GM21825 (cell line): ENCODE results near the gene PTPN23.

Experiments used
- ATAC-seq: cut with Tn5 transposase; IDR thresholded peaks from one replicate; pipeline ENCODE4 v1.9.1; 2021; ENCODE audit warnings: mild to moderate bottlenecking, moderate library complexity; ENCODE audit not compliant: unreplicated experiment

The PTPN23 gene

DNA sequence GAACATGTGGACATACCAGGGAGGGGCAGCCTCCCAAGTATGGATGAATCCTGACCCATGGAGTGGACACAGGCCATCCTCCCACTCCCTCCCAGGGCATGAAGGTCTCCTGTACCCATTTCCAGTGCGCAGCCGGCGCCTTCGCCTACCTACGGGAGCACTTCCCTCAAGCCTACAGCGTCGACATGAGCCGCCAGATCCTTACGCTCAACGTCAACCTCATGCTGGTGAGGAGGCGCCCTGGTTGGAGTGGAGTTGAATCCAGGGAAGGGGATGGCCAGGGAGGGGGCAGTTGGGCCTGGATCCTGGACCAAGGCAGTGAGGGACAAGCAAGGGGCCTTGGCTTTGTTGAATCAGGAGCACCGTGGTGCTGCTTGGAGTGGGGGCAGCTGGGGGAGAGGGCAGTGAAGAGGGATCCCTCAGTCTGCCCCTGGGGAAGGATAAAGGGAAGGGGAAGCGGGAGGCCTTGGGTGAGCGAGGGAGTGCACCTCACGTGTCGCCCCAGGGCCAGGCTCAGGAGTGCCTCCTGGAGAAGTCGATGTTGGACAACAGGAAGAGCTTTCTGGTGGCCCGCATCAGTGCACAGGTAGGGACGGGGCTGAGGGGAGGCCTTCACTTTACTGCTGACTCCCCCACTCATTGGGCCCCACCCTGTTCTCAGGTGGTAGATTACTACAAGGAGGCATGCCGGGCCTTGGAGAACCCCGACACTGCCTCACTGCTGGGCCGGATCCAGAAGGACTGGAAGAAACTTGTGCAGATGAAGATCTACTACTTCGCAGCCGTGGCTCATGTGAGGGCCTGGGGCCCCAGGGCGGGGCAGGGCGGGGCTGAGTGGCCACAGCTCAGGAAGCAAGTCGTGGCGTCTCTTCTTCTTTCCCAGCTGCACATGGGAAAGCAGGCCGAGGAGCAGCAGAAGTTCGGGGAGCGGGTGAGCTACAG, 25.3 kb downstream of the PTPN23 start:
- no peak for ATAC-seq

DNA sequence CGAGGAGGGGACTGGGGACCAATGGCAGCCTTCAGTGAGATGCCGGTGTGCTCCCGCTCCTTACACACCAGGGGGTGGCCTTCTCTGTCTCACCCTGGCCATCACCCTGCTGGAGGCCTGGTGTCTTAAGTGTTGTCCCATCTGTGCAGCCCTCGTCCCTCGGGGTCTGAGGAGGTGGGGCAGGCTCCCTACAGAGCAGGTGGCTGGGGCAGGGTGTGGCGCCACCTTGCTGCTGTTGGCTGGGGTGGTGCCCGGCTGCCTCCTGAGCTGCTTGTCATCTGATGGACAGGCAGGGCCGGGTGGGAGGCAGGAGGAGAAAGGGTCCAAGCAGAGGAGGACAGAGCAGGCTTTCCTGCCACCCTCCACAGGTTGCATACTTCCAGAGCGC, 25.9 kb downstream of the PTPN23 start:
- ATAC-seq = no peak

DNA sequence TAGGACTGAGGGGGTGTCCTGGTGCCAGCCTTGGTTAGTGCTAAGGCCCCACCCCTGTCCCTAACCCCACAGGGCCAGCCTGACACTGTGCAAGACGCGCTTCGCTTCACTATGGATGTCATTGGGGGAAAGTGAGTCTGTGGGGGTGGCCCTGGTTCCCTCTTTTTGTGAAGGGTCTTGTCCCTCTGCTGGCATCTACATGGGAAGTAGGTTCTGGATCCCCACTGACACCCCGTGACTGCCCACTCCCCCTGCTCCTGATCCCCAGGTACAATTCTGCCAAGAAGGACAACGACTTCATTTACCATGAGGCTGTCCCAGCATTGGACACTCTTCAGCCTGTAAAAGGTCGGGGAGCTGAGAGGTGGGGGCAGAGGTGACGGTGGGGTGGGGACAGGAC, 26.4 kb downstream of the PTPN23 start:
- no peak for ATAC-seq

DNA sequence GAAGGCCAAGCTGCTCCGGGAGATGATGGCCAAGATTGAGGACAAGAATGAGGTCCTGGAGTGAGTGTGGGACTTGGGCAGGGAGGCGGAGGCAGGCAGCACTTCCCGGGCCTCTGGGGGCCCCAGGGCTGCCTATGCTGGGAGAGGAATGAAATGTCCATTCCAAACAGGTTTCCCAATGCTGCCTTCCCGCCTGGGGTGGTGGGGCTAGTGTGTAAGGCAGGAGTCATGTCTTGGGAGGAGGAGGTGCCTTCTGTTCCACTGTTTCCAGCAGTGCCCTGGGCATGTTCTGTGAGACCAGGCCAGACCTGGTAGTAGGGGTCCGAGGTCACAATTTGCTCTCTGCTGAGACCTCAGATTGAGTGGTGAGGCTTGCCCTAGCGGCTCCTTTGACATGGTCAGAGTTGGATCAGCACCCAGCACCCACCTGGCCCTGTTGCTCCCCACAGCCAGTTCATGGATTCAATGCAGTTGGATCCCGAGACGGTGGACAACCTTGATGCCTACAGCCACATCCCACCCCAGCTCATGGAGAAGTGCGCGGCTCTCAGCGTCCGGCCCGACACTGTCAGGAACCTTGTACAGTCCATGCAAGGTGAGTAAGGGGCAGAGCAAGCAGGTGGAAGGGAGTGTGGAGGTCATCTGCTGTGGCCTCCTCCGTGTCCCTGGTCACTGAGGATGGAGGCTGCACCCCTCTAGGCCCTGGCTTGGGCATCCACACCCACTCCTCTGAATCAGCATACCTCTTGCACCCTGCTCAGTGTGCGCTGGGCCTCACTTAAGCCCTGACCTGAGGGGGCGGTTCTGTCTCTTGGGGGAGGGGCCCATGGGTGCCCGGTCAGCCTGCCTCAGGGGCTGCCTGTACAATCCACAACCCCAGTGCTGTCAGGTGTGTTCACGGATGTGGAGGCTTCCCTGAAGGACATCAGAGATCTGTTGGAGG, 27.3 kb downstream of the PTPN23 start:
- no peak for ATAC-seq

DNA sequence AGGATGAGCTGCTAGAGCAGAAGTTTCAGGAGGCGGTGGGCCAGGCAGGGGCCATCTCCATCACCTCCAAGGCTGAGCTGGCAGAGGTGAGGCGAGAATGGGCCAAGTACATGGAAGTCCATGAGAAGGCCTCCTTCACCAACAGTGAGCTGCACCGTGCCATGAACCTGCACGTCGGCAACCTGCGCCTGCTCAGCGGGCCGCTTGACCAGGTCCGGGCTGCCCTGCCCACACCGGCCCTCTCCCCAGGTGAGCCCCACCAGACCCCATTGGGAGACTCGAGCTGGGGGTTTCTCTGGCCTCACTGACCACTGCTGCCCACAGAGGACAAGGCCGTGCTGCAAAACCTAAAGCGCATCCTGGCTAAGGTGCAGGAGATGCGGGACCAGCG, 28.0 kb downstream of the PTPN23 start:
- ATAC-seq = no peak

DNA sequence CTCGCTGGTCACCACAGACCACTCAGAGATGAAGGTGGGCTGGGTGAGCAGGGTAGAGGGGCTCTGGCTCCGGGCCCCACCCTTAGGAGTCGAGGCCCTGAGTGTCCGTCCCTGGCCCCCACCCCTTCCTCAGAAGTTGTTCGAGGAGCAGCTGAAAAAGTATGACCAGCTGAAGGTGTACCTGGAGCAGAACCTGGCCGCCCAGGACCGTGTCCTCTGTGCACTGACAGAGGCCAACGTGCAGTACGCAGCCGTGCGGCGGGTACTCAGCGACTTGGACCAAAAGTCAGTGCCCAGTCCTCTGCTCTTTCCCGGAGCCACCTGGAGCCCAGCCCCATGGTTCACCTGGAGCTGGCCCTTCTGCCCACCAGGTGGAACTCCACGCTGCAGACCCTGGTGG, 28.5 kb downstream of the PTPN23 start:
- ATAC-seq = no peak

DNA sequence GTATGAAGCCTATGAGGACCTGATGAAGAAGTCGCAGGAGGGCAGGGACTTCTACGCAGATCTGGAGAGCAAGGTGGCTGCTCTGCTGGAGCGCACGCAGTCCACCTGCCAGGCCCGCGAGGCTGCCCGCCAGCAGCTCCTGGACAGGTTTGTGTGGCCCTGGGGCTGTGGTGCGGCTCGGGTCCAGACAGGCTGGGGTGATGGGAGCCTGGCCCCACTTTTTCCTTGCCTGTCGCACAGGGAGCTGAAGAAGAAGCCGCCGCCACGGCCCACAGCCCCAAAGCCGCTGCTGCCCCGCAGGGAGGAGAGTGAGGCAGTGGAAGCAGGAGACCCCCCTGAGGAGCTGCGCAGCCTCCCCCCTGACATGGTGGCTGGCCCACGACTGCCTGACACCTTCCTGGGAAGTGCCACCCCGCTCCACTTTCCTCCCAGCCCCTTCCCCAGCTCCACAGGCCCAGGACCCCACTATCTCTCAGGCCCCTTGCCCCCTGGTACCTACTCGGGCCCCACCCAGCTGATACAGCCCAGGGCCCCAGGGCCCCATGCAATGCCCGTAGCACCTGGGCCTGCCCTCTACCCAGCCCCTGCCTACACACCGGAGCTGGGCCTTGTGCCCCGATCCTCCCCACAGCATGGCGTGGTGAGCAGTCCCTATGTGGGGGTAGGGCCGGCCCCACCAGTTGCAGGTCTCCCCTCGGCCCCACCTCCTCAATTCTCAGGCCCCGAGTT, 29.0 kb downstream of the PTPN23 start:
- ATAC-seq = no peak

DNA sequence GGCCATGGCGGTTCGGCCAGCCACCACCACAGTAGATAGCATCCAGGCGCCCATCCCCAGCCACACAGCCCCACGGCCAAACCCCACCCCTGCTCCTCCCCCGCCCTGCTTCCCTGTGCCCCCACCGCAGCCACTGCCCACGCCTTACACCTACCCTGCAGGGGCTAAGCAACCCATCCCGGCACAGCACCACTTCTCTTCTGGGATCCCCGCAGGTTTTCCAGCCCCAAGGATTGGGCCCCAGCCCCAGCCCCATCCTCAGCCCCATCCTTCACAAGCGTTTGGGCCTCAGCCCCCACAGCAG, 29.5 kb downstream of the PTPN23 start:
- no peak for ATAC-seq

DNA sequence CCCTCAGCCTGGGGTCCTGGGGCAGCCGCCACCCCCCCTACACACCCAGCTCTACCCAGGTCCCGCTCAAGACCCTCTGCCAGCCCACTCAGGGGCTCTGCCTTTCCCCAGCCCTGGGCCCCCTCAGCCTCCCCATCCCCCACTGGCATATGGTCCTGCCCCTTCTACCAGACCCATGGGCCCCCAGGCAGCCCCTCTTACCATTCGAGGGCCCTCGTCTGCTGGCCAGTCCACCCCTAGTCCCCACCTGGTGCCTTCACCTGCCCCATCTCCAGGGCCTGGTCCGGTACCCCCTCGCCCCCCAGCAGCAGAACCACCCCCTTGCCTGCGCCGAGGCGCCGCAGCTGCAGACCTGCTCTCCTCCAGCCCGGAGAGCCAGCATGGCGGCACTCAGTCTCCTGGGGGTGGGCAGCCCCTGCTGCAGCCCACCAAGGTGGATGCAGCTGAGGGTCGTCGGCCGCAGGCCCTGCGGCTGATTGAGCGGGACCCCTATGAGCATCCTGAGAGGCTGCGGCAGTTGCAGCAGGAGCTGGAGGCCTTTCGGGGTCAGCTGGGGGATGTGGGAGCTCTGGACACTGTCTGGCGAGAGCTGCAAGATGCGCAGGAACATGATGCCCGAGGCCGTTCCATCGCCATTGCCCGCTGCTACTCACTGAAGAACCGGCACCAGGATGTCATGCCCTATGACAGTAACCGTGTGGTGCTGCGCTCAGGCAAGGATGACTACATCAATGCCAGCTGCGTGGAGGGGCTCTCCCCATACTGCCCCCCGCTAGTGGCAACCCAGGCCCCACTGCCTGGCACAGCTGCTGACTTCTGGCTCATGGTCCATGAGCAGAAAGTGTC, 30.2 kb downstream of the PTPN23 start:
- ATAC-seq = no peak

DNA sequence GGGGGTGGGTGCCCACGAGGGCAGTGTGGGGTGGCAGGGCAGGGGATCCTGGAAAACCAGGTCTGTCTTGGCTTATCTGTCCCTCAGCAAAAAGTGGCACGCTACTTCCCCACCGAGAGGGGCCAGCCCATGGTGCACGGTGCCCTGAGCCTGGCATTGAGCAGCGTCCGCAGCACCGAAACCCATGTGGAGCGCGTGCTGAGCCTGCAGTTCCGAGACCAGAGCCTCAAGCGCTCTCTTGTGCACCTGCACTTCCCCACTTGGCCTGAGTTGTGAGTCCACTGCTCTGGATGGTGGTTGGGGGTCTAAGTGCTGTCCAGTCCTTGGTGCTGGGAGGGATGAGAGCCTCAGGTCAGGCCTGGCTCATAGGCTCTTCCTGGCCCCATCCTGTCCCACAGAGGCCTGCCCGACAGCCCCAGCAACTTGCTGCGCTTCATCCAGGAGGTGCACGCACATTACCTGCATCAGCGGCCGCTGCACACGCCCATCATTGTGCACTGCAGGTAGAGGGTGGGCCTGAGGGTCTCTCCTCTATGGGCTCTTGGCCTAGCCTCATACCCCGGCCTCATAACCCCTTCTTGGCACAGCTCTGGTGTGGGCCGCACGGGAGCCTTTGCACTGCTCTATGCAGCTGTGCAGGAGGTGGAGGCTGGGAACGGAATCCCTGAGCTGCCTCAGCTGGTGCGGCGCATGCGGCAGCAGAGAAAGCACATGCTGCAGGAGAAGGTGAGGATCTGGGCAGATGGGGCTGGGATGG, 31.1 kb downstream of the PTPN23 start:
- no peak for ATAC-seq

DNA sequence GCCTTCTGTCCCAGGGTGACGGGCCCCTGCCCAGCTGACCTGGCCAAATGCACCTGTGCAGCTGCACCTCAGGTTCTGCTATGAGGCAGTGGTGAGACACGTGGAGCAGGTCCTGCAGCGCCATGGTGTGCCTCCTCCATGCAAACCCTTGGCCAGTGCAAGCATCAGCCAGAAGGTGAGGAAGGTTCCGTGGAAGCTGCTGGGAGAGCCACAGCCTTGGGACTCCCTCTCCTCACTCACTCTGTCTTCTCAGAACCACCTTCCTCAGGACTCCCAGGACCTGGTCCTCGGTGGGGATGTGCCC, 31.6 kb downstream of the PTPN23 start:
- no peak for ATAC-seq

DNA sequence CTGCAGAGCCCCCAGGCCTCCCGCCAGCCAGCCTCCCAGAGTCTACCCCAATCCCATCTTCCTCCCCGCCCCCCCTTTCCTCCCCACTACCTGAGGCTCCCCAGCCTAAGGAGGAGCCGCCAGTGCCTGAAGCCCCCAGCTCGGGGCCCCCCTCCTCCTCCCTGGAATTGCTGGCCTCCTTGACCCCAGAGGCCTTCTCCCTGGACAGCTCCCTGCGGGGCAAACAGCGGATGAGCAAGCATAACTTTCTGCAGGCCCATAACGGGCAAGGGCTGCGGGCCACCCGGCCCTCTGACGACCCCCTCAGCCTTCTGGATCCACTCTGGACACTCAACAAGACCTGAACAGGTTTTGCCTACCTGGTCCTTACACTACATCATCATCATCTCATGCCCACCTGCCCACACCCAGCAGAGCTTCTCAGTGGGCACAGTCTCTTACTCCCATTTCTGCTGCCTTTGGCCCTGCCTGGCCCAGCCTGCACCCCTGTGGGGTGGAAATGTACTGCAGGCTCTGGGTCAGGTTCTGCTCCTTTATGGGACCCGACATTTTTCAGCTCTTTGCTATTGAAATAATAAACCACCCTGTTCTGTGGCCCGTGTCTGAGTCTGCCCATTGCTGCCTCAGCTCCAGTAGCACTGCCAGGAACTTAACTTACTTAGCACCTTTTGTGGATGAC, 32.2 kb downstream of the PTPN23 start:
- ATAC-seq = no peak

DNA sequence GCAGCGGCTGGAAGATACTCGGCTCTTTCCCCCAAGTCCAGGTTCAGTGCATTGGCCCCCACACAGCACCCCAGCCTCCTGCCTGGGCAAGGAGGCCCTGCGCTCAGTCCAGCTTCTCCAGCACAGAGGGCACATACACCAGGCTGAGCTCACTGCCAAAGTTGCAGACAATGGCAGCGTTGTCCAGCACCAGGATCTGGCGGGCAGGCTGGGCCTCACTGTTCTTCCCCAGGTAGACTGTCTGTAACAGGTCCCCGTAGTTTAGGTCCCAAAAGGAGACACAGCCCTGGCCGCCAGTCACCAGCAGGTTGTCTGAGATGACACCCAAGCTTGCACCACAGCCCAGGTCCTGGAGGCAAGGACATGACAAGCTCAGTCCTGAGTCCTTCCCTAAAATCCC, 32.9 kb downstream of the PTPN23 start:
- no peak for ATAC-seq

DNA sequence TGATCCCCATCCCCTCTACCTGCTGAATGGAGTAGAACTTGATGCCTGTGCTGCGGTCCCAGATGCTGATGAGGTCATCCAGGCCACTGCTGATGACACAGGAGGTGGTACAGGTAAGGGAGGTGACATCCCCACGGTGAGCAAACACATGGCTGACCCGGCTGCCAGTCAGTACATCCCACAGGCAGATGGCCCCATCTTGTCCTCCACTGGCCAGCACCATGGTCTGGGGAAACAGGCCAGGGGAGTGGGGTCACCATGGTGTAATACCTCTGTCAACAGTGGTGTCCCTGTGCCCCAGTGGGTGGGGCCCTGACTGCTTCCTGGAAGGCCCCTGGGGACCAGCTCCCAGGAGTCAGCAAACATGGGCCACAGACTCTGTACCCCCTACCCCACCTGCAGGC, 33.3 kb downstream of the PTPN23 start:
- ATAC-seq = no peak

DNA sequence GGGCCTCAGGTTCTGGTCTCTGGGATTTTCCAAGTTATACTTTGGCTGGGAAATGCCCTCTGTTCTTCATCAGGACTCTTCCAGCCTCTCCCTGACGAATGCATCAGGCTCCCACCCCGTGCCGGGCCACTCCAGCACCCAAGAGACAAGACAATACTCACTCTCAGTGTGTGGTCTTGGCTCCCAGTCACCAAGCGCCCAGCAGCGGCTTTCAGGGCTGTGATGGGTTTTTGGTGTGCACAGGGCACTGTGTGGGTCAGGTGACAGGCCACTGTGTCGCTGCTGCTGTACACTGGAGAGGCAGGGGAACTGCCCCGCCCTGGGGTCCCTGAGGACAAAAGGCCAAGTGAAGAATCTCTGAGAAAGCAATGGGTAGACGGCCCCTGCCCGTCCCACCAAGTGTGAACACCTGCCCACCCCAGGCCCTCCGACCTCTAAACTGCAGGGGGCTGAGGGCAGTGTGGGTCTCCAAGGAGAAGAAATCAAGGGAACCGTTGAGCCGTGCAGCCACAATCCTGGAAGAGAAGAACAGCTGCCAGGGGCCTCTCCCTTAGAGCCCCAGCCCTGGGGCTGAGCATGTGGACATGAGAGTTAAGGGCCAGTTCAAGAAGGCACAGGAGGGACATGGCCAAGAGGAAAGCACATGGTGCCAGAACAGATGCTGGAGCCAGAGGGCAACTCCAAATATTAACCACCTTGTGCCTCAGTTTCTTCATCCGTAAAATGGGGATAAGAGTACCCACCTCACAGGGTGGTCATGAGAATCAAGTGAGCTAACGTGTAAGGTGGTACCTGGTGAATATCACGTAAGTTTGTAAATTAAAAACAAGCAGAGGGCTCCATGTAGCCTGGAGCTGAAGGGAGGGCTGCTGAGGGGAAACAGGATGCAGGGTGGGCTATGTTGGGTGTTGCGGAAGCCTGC, 34.1 kb downstream of the PTPN23 start:
- no peak for ATAC-seq

DNA sequence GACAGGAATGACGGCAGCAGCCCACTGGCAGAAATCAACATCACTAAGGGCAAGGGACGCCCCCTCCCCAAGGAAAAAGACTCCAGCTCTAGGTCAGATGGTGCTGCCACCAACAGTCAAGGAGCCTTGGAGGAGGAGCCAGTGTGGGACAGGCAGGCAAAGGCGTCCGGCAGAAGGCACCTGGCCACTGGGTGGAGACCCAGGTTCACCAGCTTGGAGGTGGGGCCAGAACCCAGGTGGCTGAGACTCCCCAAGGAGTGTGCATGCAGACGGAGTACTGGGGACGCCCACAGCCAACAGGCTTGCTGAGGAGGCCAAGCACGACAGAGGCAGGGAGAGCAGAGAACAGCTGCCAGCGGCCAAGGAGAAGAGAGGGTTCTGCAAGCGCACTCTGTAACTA, 35.2 kb downstream of the PTPN23 start:
- ATAC-seq = no peak

DNA sequence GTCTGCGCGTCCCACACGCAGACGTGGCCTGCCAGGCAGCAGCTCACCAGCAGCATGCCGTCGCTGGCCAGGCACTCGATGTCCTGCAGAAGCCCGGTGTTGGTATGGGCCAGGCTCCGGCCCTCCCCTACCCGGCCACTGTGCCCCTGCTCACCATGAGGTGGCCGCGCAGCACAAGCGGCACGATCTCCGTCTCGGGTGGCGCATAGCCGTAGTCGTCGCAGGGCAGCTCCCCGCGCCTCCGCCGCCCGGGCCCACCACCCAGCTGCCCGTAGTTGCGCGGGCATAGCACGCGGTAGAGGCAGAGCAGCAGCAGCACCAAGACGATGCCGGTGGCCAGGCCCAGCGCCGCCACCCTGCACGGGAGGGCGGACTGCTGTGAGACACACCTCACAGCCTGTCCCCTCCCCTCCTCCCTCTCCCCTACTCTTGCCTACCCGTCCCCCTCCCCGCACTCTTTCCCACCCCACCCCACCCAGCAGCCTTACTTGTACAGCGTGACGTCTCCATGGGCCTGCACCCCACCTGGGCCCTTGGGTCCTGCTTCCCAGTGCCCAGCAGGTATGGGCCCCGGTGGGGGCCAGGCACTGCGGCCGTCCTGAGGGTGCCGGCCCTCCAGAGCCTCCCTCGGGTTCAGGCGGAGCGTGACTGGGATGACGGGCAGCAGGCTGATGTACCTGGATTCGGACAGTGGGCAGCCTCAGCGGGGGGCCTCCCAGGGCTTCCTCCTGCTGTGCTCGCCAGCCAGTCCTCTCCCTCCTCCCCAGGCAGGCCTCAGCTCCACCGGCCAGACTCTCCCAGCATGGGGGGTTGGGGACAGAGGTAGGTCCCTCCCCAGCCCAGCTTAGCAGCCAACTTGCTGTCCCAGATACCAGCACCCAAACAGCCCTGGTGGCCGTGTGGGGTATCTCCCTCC, 37.6 kb downstream of the PTPN23 start:
- ATAC-seq = no peak
